Activated effector memory CD4-positive, alpha-beta T cell treated with Interleukin-2 at 50 U/mL for 16 hours (primary cell): ENCODE results near the gene BLOC1S6.

ENCODE experiments used
- DNase-seq: peaks from one replicate; pipeline ENCODE4 v3.0.0-alpha.2; 2020

The BLOC1S6 gene

DNA sequence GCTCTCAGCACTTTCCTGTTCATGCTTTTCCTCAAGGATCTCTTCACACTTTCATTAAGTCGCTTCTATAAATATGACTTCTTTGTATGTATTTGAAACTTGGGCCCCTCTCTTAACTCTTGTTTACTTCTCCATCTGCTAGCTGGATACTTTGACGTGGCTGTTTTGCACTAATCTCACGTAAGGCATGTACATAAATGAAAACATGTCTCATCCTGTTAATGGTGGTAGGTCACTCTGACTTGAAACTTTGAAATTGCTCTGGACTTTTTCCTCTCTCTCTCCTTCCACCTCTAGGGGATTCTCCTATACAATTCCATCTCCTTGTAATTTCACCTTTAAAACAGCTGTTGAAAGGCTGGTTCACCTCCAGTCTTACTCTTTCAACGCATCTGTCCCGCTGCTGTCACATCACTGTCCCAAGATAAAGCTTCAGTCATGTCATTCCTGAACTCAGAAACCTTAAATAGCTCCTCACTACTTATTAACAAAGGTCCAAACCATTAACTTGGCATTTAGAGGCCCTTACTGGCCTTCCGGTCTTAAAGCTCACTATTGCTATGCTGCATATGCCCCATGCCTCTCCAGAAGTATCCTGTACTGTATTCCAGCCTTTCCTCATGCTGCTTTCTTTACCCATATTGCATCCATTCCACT lies 1.2 kb downstream of the BLOC1S6 start:
- DNase-seq, result no peak

DNA sequence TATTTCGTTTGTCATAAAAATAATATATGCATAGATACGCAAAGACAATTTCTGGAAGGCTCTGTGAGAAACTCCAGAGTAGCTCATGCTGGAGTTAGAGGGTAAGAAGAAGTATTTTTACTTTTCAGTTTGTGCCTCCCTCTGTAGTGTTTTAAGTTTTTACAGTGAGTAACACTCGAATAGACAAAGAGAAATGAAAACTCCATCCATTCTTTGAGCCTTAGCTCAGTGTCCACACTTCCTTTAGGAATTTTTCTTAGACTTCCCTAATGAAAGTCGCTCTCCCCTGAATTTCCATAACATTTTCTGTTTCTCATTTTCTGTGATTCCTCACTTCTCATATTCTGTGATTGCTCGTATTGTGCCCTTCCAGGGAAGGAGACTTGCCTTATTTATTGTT lies 2.1 kb downstream of the BLOC1S6 start:
- no peak for DNase-seq

DNA sequence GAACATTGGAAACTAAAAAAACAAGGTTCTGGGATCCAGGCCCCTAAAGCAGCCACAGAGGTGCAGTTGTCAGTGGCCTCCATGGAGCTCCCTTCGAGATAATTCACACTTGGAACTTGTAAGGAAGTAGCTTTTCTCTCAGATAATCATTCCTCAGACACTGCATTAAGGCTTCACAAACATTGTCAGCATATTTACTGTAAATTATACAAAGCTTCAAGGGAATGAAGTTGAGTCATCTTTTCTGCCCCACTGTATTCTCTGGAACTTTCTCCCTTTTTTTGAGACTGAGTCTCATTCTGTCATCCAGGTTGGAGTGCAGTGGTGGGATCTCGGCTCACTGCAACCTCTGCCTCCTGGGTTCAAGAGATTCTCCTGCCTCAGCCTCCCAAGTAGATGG lies 7.1 kb downstream of the BLOC1S6 start:
- no peak for DNase-seq

DNA sequence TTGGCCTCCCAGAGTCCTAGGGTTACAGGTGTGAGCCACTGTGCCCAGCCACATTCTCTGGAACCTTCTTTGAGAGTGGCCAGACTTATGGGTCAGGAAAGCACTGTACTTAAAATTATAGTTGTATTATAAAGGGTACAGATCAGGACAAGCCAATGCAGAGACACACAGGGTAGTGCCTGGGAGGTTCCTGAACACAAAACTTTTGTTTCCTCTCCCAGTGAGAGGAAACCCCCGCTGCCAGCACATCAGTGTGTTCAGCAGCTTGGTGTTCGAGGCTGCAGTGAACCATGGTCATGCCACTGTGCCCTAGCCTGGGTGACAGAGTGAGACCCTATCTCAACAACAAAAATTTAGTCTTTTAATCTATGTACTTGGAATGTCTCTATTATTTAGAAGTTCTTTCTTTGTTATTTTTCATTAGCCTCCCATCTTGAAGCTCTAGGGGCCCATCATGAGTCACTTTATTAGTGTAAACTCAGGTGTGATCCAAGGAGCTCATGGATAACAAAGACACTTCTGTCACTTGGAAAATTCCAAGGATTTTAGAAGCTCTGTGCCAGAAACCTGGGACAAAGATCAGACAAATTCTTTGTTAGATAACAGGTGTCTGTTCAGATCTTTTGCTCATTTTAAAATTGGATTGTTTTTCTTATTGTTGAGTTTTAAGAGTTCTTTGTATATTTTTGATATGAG lies 7.8 kb downstream of the BLOC1S6 start:
- no peak for DNase-seq

DNA sequence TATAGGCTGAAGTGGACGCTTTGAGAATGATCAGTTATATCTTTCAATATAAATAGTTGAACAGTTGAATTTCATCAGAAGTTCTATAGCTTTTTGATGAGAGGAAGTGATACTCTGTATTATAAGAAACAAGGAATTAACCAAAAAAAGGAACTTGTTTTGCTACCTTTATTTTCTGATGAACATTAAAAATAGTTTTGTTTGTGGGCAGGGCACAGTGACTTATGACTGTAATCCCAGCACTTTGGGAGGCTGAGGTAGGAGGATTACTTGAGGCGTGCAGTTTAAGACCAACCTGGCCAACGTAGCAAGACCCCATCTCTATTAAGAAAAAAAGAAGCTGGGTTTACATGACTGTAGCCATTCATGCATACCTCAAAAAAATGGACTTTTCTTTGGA lies 16.7 kb downstream of the BLOC1S6 start:
- no peak for DNase-seq

DNA sequence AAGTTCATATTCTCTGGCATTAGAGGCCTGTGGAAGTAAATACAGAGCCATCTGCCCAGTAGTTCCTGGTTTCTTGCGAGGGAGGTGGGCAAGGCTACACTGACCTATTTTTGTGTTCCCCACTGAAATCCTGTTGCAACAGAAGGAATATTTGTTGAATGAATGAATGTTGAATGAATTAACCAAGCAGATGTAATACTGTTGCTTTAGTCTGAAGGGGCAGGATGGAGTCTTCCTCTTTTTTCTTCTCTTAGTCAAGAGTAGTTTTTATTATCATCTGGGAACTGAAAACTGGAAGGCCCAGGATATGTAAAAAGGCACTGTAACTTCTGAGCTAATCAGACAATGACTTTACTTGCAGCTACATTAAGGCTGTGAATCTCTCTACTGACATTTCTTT lies 17.1 kb downstream of the BLOC1S6 start:
- no peak for DNase-seq

DNA sequence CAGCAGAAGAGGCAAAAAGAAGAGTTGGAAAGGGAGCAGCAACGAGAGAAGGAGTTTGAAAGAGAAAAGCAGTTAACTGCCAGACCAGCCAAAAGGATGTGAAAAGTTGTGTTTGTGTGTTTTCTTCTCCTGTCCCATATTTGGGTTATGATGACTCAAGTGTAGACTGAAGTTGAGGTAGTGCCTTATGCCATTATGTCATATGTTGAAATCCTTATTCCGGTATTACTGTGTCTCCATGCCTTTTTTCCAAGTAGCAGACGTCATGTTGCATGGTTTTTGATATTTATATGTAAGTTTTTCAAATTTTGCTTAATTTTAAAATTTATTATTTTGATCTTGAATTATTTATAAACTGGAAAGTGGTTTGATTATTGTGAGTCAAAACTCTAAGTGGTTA lies 19.2 kb downstream of the BLOC1S6 start:
- DNase-seq, result no peak

DNA sequence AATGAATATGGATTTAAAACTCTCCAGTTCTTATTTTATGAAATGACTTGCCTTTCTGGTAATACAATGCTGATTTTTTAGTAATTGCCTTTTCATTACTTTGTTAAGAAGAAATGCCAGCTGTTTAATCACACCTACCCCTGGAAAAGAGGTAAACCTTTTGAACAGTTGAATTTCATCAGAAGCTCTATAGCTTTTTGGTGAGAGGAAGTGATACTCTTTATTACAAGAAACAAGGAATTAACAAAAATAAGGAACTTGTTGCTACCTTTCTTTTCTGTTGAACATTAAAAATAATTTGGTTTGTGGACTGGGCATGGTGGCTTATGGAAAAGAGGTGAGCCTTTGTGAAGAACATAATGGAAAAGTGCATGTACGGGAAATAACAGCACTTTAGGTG lies 19.7 kb downstream of the BLOC1S6 start:
- DNase-seq, result no peak

DNA sequence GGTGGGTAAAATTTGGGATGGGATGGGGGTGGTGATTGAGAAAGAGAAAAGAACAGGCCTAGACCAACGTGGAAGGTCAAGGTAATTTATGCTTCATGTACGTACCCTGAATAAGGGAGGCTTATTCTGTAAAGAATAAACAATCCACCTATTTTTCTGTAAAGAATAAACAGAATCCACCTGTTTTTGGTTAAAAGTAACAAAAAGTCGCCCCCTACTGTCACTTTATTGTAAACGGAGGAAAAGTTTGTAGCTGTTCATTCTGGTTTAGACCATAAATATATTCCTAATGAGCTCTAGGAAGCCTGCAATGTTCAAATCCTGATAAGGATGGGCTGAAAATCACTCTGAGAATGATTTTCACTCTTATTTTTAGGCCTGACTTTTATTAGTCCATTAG lies 24.1 kb downstream of the BLOC1S6 start:
- DNase-seq, result no peak

DNA sequence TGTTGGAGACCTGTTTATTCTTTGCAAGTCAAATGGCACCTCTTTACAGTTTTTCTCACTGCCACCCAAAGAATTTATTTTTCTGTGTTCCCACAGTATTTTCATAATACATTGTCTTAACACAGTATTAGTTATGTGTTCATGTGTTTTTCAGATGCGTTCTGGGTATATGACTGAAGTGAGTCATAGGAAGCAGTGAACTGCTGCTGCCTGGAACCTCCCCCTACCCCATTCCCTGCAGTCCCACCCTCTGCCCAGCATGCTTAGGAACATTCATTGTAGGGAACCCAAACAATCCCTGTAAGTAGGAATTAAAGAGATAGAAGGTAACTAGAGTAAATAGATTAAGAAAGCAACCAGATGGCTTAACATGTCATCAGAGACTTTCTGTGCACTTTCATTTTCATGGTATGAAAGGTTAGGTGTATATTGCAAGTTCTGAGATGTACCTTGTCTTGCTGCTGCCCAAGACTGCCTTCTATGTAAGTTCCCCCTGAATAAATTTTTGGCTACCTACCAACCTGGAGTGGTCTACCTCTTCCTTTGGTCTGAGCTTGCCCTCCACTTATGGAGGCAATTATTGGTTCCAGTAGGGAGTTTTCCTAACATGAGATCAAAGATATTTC lies 25.7 kb downstream of the BLOC1S6 start:
- DNase-seq, result no peak

DNA sequence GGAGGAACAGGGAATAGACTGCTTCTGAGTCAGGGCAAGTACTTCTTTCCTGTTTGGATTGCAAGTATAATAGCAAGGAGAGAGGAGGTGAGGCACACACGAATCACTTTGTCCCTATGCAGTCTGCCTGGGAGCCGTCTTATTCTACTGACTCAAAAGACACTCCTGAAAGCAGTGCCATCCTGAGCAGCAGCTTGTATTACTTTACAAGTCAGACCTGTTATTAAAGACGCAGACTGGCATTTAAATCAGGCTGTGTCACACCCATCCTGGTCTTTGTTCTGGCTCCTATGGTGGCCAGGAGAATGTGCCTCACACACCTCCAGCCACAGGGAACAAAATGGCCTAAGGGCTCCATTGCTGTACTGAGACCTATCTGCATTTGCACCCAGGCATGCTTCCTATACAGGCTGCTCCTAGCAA lies 29.7 kb downstream of the BLOC1S6 start:
- DNase-seq, result no peak

DNA sequence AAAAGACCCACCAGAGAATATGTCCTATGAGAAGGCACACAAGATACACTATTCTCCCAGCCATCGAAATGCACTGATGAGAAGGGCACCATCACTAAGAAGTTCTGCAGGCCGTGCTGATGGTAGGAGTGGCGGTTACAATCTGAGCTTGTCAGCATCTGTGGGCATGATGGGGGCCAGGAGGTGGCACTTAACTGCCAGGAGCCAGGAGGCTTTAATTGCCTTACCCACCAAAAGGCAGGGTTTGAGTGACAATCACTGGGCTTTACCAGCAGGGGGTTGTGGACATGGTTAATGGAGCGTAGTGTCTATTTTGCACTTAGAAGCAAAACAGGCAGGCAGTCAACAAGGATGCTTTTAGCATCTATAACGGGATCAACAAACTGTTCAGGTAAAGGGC lies 31.6 kb downstream of the BLOC1S6 start:
- DNase-seq, result no peak

DNA sequence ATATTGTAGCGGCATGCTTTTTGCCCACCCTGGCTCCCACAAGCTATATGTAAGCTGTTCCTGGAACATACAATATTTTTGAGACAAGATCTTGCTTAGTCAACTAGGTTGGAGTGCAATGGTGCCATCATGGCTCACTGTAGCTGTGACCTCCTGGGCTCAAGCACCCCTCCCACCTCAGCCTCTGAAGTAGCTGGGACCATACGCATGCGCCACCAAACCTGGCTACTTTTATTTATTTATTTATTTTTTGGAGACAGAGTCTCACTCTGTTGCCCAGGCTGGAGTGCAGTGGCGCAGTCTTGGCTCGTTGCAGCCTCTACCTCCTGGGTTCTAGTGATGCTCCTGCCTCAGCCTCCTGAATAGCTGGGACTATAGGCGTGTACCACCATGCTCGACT lies 41.0 kb downstream of the BLOC1S6 start:
- no peak for DNase-seq

DNA sequence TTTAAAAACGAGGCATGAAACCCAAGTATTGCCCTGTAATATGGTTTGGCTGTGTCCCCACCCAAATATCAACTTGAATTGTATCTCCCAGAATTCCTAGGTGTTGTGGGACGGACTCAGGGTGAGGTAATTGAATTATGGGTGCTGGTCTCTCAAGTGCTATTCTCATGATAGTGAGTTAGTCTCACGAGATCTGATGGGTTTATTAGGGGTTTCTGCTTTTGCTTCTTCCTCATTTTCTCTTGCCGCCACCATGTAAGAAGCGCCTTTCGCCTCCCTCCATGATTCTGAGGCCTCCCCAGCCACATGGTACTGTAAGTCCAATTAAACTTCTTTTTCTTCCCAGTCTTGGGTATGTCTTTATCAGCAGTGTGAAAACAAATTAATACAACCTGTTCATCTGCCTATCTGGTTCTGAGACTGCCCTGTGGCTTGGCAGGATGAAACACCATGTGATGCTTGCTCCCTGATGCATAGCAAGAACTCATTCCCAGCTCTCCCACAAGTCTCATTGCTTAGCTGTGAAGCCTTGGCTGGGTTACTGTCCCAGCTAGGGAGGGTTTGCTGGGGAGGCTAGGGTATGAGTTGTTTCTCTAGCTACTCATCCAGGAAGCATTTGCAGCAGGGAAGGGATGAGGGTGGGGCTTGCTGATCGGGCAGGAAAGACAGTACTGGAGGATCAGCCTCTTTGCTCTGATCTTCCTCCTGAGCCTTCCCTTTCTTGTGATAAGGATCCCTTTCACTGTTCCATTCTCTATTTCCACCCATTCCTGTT lies 43.9 kb downstream of the BLOC1S6 start:
- DNase-seq, result no peak

DNA sequence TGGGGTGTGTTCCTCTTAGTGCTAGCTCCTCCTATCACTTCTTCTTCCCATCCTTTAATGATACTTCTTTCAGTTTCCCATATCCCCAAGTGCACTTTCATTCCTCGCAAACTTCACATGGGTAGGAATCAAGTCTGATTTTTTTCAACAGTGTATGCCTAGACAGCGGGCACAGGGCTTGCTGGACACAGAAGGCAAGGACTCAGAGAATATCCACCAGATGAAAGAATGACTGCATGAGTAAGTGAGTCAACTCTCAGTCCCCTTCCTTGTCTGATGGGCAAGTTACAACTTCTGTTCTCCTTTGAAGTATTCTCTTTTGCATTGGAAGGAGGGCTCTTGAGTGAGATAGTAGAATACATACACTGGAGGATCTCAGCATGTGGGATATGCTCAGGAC lies 44.6 kb downstream of the BLOC1S6 start:
- DNase-seq, result no peak

DNA sequence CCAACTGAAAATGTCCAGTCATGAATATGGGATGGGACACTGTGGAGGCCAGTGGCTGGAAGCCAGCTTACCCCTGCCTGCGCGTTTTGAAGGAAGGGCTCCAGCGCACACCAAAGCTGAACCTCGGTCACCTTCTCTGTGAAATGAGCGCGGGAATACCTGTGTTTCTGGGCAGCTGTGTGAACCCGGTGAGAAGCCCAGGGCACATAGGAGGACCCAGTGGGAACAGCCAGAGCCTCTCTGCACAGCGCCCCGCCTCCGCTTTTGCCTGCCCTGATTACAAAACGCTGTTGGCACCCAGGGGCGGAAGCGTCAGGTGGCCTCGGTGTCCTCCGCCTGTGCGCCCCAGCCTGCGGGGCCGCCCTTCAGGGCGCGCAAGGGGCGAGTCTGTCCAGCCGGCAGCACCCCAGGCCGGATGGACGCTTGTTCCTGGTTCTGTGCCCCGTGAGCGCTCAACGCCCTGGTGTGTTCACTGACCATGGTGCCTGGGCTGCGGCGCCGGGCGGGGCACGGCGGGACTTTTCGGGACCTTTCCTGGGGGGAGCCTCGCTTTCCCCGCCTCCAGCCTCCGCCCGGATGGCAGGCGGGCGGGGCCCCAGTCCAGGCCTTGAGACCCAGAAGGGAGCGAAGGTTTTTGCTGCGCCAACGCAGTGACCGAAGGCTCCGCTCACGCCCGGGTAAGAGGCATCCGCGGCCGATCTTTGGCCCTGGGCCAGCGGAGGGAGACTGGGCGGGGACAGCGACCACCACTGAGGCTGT lies 47.4 kb downstream of the BLOC1S6 start, which contains the start of gene SQOR:
Gene SQOR (plus strand): TSS at position 598 of the 759 bp plus-strand sequence. CDS start 23,895 bp downstream, outside the sequence.
- peak; percentile 68 for DNase-seq

DNA sequence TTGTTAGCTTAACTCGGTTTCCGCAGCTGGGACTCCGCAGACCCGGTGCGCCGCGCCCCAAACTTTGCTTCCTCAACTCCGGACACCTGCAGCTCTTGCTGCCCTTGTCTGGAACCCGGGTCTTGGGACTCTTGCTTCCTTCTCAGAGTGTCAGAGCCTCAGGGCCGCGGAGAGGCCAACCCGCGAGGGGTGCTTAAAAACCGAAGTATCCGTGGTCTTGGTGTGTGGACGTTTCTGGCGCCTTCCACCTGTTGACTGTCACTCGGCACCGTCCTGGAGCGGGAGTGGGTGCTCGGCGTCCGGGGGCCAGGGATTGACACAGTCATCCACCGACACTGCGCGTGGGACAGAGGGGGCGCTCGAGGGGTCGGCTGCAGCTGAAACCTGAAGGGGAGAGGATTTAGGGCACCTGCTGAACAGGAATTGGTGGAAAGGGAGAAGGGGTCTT lies 48.0 kb downstream of the BLOC1S6 start:
- DNase-seq, result peak; percentile 54

DNA sequence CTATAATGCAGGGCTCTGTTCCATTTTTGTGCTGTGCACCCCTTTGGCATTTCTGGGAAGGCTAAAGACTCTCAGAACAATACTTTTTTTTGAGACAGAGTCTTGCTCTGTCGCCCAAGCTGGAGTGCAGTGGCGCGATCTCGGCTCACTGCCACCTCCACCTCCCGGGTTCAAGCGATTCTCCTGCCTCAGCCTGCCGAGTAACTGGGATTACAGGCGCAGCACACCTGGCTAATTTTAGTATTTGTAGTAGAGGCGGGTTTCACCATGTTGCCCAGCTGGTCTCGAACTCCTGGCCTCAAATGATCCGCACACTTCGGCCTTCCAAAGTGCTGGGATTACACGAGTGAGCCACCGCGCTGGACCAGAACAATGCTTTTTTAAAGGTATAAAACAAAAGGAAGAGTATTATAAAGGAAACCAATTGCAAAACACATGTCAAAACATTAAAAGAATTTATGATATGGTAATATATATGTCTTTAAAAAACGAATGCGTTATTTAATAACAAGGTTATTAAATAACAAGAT lies 48.6 kb downstream of the BLOC1S6 start:
- DNase-seq, result no peak

DNA sequence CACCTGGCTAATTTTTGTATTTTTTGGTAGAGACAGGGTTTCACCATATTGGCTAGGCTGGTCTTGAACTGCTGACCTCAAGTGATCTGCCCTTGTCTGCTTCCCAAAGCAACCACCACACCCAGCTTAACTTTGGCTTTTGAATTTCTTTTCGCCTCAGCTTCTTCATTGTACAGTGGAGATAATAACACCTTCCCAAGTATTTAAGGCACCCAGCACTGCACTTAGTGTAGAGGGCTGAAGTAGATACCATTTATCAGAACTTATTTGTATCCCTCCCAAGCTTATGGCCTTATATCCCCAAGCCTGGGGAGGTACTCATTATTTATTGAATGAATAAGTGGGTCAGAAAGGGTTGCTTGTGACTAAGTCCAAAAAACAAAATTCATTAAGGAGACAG lies 50.0 kb downstream of the BLOC1S6 start:
- DNase-seq, result no peak

DNA sequence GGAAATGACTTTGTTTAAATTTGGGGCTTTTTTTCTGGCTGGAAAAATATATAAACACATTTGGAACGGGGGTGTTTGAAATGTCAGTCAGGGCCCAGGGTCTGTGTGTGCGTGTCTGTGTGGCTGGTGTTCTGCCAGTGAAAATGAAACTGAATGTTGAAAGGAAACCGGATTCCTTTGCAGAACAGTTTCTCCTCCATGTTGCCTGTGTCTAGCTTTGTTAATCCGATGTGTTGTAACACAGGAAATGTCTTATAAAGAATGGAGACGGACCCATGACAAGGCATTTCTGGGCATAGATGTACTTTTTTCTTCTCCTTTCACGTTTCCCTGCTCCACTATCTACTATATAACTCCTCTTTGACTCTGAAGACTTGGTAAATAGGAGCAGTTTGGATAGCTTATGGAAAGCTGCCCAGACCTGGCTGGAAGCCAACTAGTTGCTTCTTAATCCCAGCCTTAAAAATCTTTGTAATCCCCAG lies 50.4 kb downstream of the BLOC1S6 start:
- DNase-seq, result peak; percentile 16

DNA sequence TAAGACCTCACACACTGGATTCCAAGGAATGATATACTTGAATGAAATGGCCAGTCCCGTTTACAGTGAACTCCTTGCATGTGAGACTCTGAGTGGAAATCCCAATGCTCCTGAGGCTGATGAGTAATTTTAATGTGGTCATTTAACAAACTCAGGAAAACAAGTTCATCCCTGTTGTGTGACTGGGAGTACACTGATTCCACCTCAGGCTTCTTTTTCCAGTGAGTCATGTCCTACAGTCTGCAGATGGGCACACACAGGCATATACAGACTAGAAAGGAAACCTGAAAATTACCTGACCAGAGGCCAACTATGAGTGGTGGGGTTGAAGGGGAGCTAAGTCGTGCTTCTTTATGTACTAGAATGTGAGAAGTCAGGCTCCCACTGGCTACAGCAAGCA lies 53.4 kb downstream of the BLOC1S6 start:
- no peak for DNase-seq

DNA sequence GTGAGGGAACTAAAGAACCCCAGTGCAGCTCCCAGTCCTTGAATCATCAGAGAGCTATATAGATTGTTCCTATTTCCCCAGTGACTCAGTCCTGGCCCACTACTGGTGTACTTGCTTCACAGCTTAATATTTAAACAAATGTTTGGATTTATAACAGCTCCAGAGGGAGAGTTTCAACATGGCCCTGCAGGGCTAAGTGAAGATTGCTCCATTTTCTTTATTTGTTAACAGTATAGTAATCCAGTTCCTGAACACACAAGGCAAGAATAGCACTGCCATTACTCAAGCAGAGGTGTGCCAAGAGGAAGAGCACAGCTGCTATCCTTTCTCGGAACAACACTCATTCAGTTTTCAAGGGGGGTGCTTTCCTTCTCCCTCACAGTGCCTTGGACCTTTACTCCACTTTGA lies 54.2 kb downstream of the BLOC1S6 start:
- DNase-seq, result no peak
